ENCODE data around the gene EPHB1.

EPHB1 gene

GRCh38 chr3:134927599-134927998, 132.5 kb downstream of the EPHB1 start:
- no peak for DNase-seq (ENCODE audit: low read depth in 1 of 2, low spot score in 1 of 2)
- H3K27me3 ChIP-seq (ENCODE audit: insufficient read depth, poor library complexity, severe bottlenecking), result peaks cover 4% of the 10 kb centered on the region
- no peak overlapping the region for H3K27ac ChIP-seq (replicated peaks)
- TF ChIP-seq POLR2AphosphoS5 (IDR thresholded peaks at IDR 0.05; ENCODE audit: low read depth) (no peak), GABPA (IDR thresholded peaks at IDR 0.05; ENCODE audit: low read depth) (no peak), SPI1 (IDR thresholded peaks at IDR 0.05; ENCODE audit: borderline replicate concordance, low read depth) (no peak)
- TF ChIP-seq, protein P1, sequence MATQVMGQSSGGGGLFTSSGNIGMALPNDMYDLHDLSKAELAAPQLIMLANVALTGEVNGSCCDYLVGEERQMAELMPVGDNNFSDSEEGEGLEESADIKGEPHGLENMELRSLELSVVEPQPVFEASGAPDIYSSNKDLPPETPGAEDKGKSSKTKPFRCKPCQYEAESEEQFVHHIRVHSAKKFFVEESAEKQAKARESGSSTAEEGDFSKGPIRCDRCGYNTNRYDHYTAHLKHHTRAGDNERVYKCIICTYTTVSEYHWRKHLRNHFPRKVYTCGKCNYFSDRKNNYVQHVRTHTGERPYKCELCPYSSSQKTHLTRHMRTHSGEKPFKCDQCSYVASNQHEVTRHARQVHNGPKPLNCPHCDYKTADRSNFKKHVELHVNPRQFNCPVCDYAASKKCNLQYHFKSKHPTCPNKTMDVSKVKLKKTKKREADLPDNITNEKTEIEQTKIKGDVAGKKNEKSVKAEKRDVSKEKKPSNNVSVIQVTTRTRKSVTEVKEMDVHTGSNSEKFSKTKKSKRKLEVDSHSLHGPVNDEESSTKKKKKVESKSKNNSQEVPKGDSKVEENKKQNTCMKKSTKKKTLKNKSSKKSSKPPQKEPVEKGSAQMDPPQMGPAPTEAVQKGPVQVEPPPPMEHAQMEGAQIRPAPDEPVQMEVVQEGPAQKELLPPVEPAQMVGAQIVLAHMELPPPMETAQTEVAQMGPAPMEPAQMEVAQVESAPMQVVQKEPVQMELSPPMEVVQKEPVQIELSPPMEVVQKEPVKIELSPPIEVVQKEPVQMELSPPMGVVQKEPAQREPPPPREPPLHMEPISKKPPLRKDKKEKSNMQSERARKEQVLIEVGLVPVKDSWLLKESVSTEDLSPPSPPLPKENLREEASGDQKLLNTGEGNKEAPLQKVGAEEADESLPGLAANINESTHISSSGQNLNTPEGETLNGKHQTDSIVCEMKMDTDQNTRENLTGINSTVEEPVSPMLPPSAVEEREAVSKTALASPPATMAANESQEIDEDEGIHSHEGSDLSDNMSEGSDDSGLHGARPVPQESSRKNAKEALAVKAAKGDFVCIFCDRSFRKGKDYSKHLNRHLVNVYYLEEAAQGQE (IDR thresholded peaks at IDR 0.05; ENCODE audit: insufficient replicate concordance, low read depth), result no peak
- TF ChIP-seq, protein P2, sequence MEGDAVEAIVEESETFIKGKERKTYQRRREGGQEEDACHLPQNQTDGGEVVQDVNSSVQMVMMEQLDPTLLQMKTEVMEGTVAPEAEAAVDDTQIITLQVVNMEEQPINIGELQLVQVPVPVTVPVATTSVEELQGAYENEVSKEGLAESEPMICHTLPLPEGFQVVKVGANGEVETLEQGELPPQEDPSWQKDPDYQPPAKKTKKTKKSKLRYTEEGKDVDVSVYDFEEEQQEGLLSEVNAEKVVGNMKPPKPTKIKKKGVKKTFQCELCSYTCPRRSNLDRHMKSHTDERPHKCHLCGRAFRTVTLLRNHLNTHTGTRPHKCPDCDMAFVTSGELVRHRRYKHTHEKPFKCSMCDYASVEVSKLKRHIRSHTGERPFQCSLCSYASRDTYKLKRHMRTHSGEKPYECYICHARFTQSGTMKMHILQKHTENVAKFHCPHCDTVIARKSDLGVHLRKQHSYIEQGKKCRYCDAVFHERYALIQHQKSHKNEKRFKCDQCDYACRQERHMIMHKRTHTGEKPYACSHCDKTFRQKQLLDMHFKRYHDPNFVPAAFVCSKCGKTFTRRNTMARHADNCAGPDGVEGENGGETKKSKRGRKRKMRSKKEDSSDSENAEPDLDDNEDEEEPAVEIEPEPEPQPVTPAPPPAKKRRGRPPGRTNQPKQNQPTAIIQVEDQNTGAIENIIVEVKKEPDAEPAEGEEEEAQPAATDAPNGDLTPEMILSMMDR (IDR thresholded peaks at IDR 0.05; ENCODE audit: insufficient read depth, low read length), result no peak
- H3K4me3 ChIP-seq (replicated peaks; ENCODE audit: insufficient read depth, low read length), result no peak overlapping the region

DNA sequence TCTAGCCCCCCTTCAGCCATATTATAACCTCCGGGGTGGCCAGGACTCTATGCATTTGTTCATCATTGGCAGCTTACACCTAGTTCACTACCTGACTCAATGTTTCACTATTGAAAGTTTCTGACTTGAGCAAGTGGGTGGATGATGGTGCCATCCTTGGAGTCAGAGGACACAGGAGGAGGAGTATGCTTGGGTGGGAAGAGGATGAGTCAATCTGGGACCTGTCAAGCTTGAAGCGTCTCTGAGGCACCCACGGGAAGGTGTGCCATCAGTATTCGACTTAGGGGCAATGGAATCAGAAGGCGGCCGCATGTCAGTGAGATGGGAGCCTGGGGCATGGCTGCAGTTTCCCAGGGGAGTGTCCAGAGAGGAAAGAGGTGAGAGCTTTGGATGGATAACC, 133.3 kb downstream of the EPHB1 start:
- Histone ChIP-seq H3K27me3 (ENCODE audit: insufficient read depth, poor library complexity, severe bottlenecking) (peaks cover 4% of the 10 kb centered on the region), H3K27ac (replicated peaks) (no peak overlapping the region), H3K4me3 (replicated peaks; ENCODE audit: insufficient read depth, low read length) (no peak overlapping the region)
- DNase-seq (ENCODE audit: low read depth in 1 of 2, low spot score in 1 of 2), result no peak
- TF ChIP-seq GABPA (IDR thresholded peaks at IDR 0.05; ENCODE audit: low read depth) (no peak), SPI1 (IDR thresholded peaks at IDR 0.05; ENCODE audit: borderline replicate concordance, low read depth) (no peak), POLR2AphosphoS5 (IDR thresholded peaks at IDR 0.05; ENCODE audit: low read depth) (no peak)
- TF ChIP-seq, protein P2 (IDR thresholded peaks at IDR 0.05; ENCODE audit: insufficient read depth, low read length), result no peak
- TF ChIP-seq, protein P1 (IDR thresholded peaks at IDR 0.05; ENCODE audit: insufficient replicate concordance, low read depth), result no peak

DNA sequence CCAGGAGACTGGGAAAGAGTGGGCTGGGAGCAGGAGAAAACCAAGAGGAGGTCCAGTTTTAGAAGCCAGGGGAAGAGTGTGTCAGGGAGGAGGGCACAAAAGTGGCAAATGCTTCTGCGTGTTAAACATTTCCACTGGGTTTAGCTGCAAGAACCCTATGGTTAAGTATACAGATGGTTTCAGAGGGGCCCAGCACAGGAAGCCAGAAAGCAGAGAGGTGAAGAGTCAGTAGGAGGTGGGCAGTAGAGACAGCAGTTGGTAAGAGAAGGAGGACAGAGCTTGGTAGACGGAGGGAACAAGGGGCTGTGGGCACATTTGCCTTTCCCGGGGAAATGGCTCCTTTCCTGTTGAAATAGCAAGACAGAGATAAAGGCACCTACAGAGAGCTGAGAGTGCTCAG, 133.8 kb downstream of the EPHB1 start:
- DNase-seq (ENCODE audit: low read depth in 1 of 2, low spot score in 1 of 2), result no peak
- Histone ChIP-seq H3K27ac (replicated peaks) (no peak overlapping the region), H3K27me3 (ENCODE audit: insufficient read depth, poor library complexity, severe bottlenecking) (peaks cover 2% of the 10 kb centered on the region)

More for the DNA sequence above, 133.8 kb downstream of the EPHB1 start:
- TF ChIP-seq SPI1 (IDR thresholded peaks at IDR 0.05; ENCODE audit: borderline replicate concordance, low read depth) (no peak), POLR2AphosphoS5 (IDR thresholded peaks at IDR 0.05; ENCODE audit: low read depth) (no peak), GABPA (IDR thresholded peaks at IDR 0.05; ENCODE audit: low read depth) (no peak)
- TF ChIP-seq, protein P2 (IDR thresholded peaks at IDR 0.05; ENCODE audit: insufficient read depth, low read length), result no peak
- TF ChIP-seq, protein P1 (IDR thresholded peaks at IDR 0.05; ENCODE audit: insufficient replicate concordance, low read depth), result no peak
- no peak overlapping the region for H3K4me3 ChIP-seq (replicated peaks; ENCODE audit: insufficient read depth, low read length)
